CD4-positive, alpha-beta T cell treated with Interleukin-12 subunit alpha and Interleukin-12 subunit beta, for 1 hour (primary cell): Measurements from ENCODE around the gene ASPSCR1.

Experiments
- DNase-seq: peaks from one replicate; pipeline ENCODE4 v3.0.0-alpha.2; 2020

Gene ASPSCR1

GRCh38 chr17:82058230-82058854 lies 80.9 kb downstream of the ASPSCR1 start:
- DNase-seq, result no peak

- no peak for DNase-seq
These were observed 81.4 kb downstream of the ASPSCR1 start for GRCh38 chr17:82058855-82059249.

- no peak for DNase-seq
These were observed 82.0 kb downstream of the ASPSCR1 start for GRCh38 chr17:82059272-82060000.

GRCh38 chr17:82060001-82060380 lies 82.6 kb downstream of the ASPSCR1 start:
- no peak for DNase-seq

GRCh38 chr17:82060614-82061013 lies 83.2 kb downstream of the ASPSCR1 start:
- DNase-seq, result no peak

- DNase-seq, result no peak
These were observed 83.9 kb downstream of the ASPSCR1 start for GRCh38 chr17:82061047-82061925.

GRCh38 chr17:82062076-82062983 lies 84.9 kb downstream of the ASPSCR1 start:
- no peak for DNase-seq

GRCh38 chr17:82062984-82063368 lies 85.5 kb downstream of the ASPSCR1 start:
- no peak for DNase-seq

- no peak for DNase-seq
These were observed 86.3 kb downstream of the ASPSCR1 start for GRCh38 chr17:82063424-82064415.

GRCh38 chr17:82064433-82065192 lies 87.2 kb downstream of the ASPSCR1 start:
- DNase-seq, result no peak

GRCh38 chr17:82065193-82065637 lies 87.8 kb downstream of the ASPSCR1 start:
- DNase-seq, result no peak

GRCh38 chr17:82065638-82066303 lies 88.3 kb downstream of the ASPSCR1 start, which contains the start of gene DUS1L:
Gene DUS1L, minus strand, starts transcription at chr17:82065804. Its CDS starts 745 bp downstream, at chr17:82065059.
- DNase-seq, result peak; percentile 80
